K562 (cell line): ENCODE results near the gene RNU2-63P. TPM values are rescaled to one million over a fixed set of nuclear protein-coding genes. Genes with fewer than 3 reads are reported as not detected.

Experiments used
- BRCA1 ChIP-seq, 2 experiments: fragments of 450-650 bp in 1 of 2; sonication (generic) in 1 of 2; formaldehyde crosslinking in 1 of 2; IDR thresholded peaks; 2 replicates each; pipeline versions ENCODE4 v1.5.0 to v1.6.1; 2017 to 2020; ENCODE audit warnings: mild to moderate bottlenecking in 1 of 2, missing genetic modification reagents in 1 of 2
- CHD4 ChIP-seq: fragments of 200-600 bp; sonication (generic); IDR thresholded peaks from 3 replicates; pipeline ENCODE4 v1.6.1; 2012; ENCODE audit warnings: low read depth, mild to moderate bottlenecking, mixed read lengths, low read length, inconsistent platforms; ENCODE audit not compliant: insufficient read depth, insufficient replicate concordance, poor library complexity, severe bottlenecking
- CTBP1 ChIP-seq: fragments of 450-650 bp; IDR thresholded peaks from 2 replicates; pipeline ENCODE4 v1.6.1; 2016; ENCODE audit warnings: borderline replicate concordance
- EGR1 ChIP-seq: fragments of 450-650 bp; conservative IDR thresholded peaks from 2 replicates; pipeline ENCODE4 v1.6.1; 2017; ENCODE audit warnings: mild to moderate bottlenecking
- HMG20A ChIP-seq: fragments of 450-650 bp; formaldehyde crosslinking; conservative IDR thresholded peaks from 2 replicates; pipeline ENCODE4 v1.4.0; 2020; ENCODE audit warnings: mild to moderate bottlenecking, mixed read lengths
- MBD2 ChIP-seq: sonication (generic); IDR thresholded peaks from 2 replicates; pipeline ENCODE4 v1.6.1; 2016; ENCODE audit warnings: low read depth, borderline replicate concordance
- MTA1 ChIP-seq: fragments of 450-650 bp; IDR thresholded peaks from 2 replicates; pipeline ENCODE4 v1.6.1; 2017; ENCODE audit warnings: borderline replicate concordance
- MYBL2 ChIP-seq, 2 experiments: fragments of 450-650 bp in 1 of 2; sonication (generic) in 1 of 2; formaldehyde crosslinking in 1 of 2; IDR thresholded peaks; 2 replicates each; pipeline versions ENCODE4 v1.6.1 to v1.8.1; 2017 to 2022; ENCODE audit warnings: borderline replicate concordance in 1 of 2, inconsistent platforms in 1 of 2, low read depth in 1 of 2, mild to moderate bottlenecking in 1 of 2, missing genetic modification reagents in 1 of 2, moderate library complexity in 1 of 2
- NCOA2 ChIP-seq, 2 experiments: fragments of 450-650 bp; IDR thresholded peaks; 2 replicates each; pipeline ENCODE4 v1.6.1; 2018; ENCODE audit warnings: mild to moderate bottlenecking in 2 of 2, moderate library complexity in 1 of 2; ENCODE audit not compliant: partially characterized antibody in 2 of 2
- NEUROD1 ChIP-seq: fragments of 150-350 bp; IDR thresholded peaks from 2 replicates; pipeline ENCODE4 v1.6.1; 2014; ENCODE audit warnings: borderline replicate concordance, low read length, low read depth; ENCODE audit not compliant: partially characterized antibody
- RB1 ChIP-seq: fragments of 450-650 bp; IDR thresholded peaks from 2 replicates; pipeline ENCODE4 v1.6.1; 2017; ENCODE audit warnings: low read depth, mild to moderate bottlenecking
- RFX1 ChIP-seq: fragments of 450-650 bp; IDR thresholded peaks from 2 replicates; pipeline ENCODE4 v1.6.1; 2016; ENCODE audit warnings: mild to moderate bottlenecking, moderate library complexity
- SOX6 ChIP-seq: fragments of 450-650 bp; IDR thresholded peaks from 2 replicates; pipeline ENCODE4 v1.6.1; 2014; ENCODE audit warnings: mild to moderate bottlenecking
- THRAP3 ChIP-seq: fragments of 450-650 bp; IDR thresholded peaks from 2 replicates; pipeline ENCODE4 v1.6.1; 2016; ENCODE audit warnings: mild to moderate bottlenecking, inconsistent platforms, borderline replicate concordance
- TSC22D4 ChIP-seq: fragments of 450-650 bp; IDR thresholded peaks from 2 replicates; pipeline ENCODE4 v1.6.1; 2016; ENCODE audit warnings: missing genetic modification characterization, missing biosample characterization, control low read depth
- ZNF589 ChIP-seq: fragments of 200-800 bp; sonication (Bioruptor generic); IDR thresholded peaks from 2 replicates; pipeline ENCODE4 v1.6.1; 2016; ENCODE audit warnings: low read depth, missing genetic modification characterization, missing compliant biosample characterization
- ZNF668 ChIP-seq: fragments of 250-450 bp; sonication (Bioruptor Pico); IDR thresholded peaks from 2 replicates; pipeline ENCODE4 v1.8.0; 2022; ENCODE audit warnings: mild to moderate bottlenecking, inconsistent platforms
- ZNF830 ChIP-seq: fragments of 250-450 bp; sonication (Bioruptor Pico); IDR thresholded peaks from 2 replicates; pipeline ENCODE4 v1.5.0; 2021; ENCODE audit warnings: mild to moderate bottlenecking
- polyA plus RNA-seq, 8 experiments: library from polyadenylated mRNA; depleted of rRNA in 4 of 8; stranded (reverse) in 5 of 8; unstranded in 3 of 8; fragments of >200 nt; fragmentation: Nextera tagmentation in 2 of 8; fragmentation: Illumina TruSeq in 1 of 8; extraction: Ambion mirVana in 2 of 8; extraction: Trizol in 1 of 8; gene quantifications; 2 replicates each; pipeline versions ENCODE4 v1.2.1 to v1.2.3, GENCODE V29; 2011 to 2014; ENCODE audit warnings: inconsistent platforms in 1 of 8, missing spikeins in 1 of 8
- total RNA-seq, 7 experiments: library from RNA; depleted of rRNA in 6 of 7; stranded (reverse); fragments of >200 nt in 6 of 7; fragmentation: Illumina TruSeq in 2 of 7; extraction: Trizol in 2 of 7; gene quantifications; 2 replicates each; pipeline versions ENCODE4 v1.2.1 to v1.2.3, GENCODE V29; 2011 to 2021; ENCODE audit warnings: low replicate concordance in 1 of 7
- TF ChIP-seq, protein P1 (sequence below): sonication (generic); formaldehyde crosslinking; IDR thresholded peaks from 2 replicates; pipeline ENCODE4 v1.8.0; 2022; ENCODE audit warnings: missing genetic modification reagents, mild to moderate bottlenecking, moderate library complexity, borderline replicate concordance
- TF ChIP-seq, protein P2 (sequence below): fragments of 450-650 bp; IDR thresholded peaks from 2 replicates; pipeline ENCODE4 v1.6.1; 2018; ENCODE audit warnings: mild to moderate bottlenecking, low read depth; ENCODE audit not compliant: partially characterized antibody
- TF ChIP-seq, protein P3 (sequence below): fragments of 250-450 bp; sonication (Bioruptor Pico); IDR thresholded peaks from 2 replicates; pipeline ENCODE4 v1.5.0; 2021
- TF ChIP-seq, protein P4 (sequence below): IDR thresholded peaks from 2 replicates; pipeline ENCODE4 v1.6.1; 2016; ENCODE audit warnings: missing genetic modification characterization, missing compliant biosample characterization

RNU2-63P gene
- total and polyA plus RNA-seq, 9 of the 15 experiments (the other 6 are each of a cell fraction or from before 2014, with no cell fraction given), result 5.8 to 253 (median 169) TPM; not detected in 4

DNA sequence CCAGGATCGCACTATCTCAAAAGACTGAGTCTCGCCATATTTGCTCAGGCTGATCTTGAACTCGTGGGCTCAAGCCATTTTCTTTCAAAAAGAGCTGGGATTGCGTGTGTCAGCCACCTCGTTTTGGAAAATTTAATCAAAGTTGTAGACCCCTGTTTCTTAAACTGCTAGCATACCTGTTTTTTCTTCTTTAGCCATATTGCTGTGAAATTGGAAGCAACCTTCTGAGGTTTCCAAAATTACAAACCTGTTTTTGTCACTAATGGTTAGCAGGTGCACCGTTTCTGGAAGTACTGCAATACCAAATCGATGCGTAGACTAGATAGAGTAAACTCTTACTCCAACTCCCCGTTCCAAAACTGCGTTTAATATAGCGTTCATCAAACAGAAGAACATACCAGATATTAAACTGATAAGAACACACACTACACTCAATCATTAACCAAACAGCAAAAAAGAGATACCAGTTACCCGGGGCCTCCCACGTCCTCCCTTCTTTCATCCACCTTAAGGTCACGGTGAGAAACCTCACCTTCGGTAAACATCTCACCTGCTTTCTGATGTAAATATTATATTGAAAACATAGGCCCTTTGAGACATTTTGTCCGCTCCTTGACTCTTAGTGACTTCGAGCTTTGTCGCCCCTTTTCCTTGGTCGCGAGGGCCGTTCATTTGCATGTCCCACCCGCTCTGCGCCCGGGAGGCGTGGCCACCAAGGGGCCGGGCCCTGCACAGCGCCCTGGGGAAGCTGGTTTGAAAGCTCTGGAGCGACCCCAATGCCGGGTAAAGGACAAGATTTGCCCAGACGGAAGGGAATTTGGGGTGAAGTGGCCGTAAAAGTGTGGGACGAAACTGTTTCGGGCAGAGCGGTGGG is at the start of gene RNU2-63P (continued):
- TF ChIP-seq, protein P1, sequence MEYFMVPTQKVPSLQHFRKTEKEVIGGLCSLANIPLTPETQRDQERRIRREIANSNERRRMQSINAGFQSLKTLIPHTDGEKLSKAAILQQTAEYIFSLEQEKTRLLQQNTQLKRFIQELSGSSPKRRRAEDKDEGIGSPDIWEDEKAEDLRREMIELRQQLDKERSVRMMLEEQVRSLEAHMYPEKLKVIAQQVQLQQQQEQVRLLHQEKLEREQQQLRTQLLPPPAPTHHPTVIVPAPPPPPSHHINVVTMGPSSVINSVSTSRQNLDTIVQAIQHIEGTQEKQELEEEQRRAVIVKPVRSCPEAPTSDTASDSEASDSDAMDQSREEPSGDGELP (CRISPR knock-in tag), result peak; percentile 56; the same call in 1 of the 2 replicates
- TF ChIP-seq, protein P2, sequence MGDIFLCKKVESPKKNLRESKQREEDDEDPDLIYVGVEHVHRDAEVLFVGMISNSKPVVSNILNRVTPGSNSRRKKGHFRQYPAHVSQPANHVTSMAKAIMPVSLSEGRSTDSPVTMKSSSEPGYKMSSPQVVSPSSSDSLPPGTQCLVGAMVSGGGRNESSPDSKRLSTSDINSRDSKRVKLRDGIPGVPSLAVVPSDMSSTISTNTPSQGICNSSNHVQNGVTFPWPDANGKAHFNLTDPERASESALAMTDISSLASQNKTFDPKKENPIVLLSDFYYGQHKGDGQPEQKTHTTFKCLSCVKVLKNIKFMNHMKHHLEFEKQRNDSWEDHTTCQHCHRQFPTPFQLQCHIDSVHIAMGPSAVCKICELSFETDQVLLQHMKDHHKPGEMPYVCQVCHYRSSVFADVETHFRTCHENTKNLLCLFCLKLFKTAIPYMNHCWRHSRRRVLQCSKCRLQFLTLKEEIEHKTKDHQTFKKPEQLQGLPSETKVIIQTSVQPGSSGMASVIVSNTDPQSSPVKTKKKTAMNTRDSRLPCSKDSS, result no peak
- TF ChIP-seq THRAP3 (peak; percentile 98; the same call in 1 of the 2 replicates), ZNF668 (CRISPR knock-in tag) (no peak), ZNF830 (no peak; the same call in none of the 2 replicates), RB1 (peak; percentile 31; the same call in 1 of the 2 replicates), NEUROD1 (peak; percentile 63), CTBP1 (0 out of 2 replicates have a peak, but pooled peaks have one; percentile 21), NCOA2 (IDR thresholded peaks at IDR 0.05; ENCODE audit: partially characterized antibody in 2 of 2) (no peak), SOX6 (peak; percentile 43; the same call in 1 of the 2 replicates), ZNF589 (CRISPR knock-in tag) (0 out of 2 replicates have a peak, but pooled peaks have one; percentile 80), RFX1 (no peak; the same call in 1 of the 2 replicates), CHD4 (no peak), MBD2 (peak; percentile 93), EGR1 (no peak; the same call in 1 of the 2 replicates), MYBL2 (IDR thresholded peaks at IDR 0.05; ENCODE audit: low read depth) (no peak), MYBL2 (CRISPR knock-in tag; IDR thresholded peaks at IDR 0.05; ENCODE audit: borderline replicate concordance) (no peak), MTA1 (no peak), BRCA1 (IDR thresholded peaks at IDR 0.05) (no peak), BRCA1 (CRISPR knock-in tag; IDR thresholded peaks at IDR 0.05) (no peak), HMG20A (CRISPR knock-in tag) (no peak), TSC22D4 (tag) (no peak)
- TF ChIP-seq, protein P3, sequence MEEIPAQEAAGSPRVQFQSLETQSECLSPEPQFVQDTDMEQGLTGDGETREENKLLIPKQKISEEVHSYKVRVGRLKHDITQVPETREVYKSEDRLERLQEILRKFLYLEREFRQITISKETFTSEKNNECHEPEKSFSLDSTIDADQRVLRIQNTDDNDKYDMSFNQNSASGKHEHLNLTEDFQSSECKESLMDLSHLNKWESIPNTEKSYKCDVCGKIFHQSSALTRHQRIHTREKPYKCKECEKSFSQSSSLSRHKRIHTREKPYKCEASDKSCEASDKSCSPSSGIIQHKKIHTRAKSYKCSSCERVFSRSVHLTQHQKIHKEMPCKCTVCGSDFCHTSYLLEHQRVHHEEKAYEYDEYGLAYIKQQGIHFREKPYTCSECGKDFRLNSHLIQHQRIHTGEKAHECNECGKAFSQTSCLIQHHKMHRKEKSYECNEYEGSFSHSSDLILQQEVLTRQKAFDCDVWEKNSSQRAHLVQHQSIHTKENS (CRISPR knock-in tag), result peak; percentile 90
- TF ChIP-seq, protein P4, sequence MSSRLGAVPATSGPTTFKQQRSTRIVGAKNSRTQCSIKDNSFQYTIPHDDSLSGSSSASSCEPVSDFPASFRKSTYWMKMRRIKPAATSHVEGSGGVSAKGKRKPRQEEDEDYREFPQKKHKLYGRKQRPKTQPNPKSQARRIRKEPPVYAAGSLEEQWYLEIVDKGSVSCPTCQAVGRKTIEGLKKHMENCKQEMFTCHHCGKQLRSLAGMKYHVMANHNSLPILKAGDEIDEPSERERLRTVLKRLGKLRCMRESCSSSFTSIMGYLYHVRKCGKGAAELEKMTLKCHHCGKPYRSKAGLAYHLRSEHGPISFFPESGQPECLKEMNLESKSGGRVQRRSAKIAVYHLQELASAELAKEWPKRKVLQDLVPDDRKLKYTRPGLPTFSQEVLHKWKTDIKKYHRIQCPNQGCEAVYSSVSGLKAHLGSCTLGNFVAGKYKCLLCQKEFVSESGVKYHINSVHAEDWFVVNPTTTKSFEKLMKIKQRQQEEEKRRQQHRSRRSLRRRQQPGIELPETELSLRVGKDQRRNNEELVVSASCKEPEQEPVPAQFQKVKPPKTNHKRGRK (tag), result no peak
